Panc1 (cell line): ENCODE measurements around the gene C11orf98. TPM values are rescaled to one million over a fixed set of nuclear protein-coding genes. Genes with fewer than 3 reads are reported as not detected.
"Not testable (repeated sequence)": the region's sequence is repeated elsewhere in the genome, so short reads cannot be mapped to it uniquely, and the experiment has no call there.

Source experiments
- ATAC-seq: fragments of 200-7000 bp; cut with Tn5 transposase; 2 replicates; pipeline ENCODE4 v1.9.1; 2020; ENCODE audit warnings: mild to moderate bottlenecking, moderate library complexity
- BruUV-seq: library from RNA; stranded (reverse); fragments of 400-500 nt; replicated peaks from 2 replicates; lab custom pipeline; 2021; lab: Mats Ljungman, UMichigan
- CTCF ChIA-PET: fragments of 300-600 bp; sonication (Branson Sonifier 250); formaldehyde crosslinking; loops from one replicate; lab custom pipeline; 2022; ENCODE audit warnings: antibody characterized with exemption; lab: Charles Lee
- POLR2A ChIA-PET: fragments of 300-600 bp; sonication (Branson Sonifier 250); formaldehyde crosslinking; loops from one replicate; lab custom pipeline; 2022; ENCODE audit warnings: antibody characterized with exemption; lab: Charles Lee
- DNase-seq: peaks from one replicate; pipeline ENCODE4 v3.0.0-alpha.2; 2010; ENCODE audit warnings: low read depth, low spot score
- H3K27ac ChIP-seq: 2 replicates; pipeline ENCODE4 v1.5.1; 2011; ENCODE audit warnings: mild to moderate bottlenecking, low read length, inconsistent platforms
- H3K27me3 ChIP-seq: fragments of 200-500 bp; sonication (Bioruptor generic); 2 replicates; pipeline ENCODE4 v1.6.0; 2014; ENCODE audit warnings: low read length, inconsistent platforms; ENCODE audit not compliant: control insufficient read depth, insufficient read depth
- H3K36me3 ChIP-seq: fragments of 200-500 bp; sonication (Bioruptor generic); 2 replicates; pipeline ENCODE4 v1.5.1; 2014; ENCODE audit warnings: inconsistent platforms, mild to moderate bottlenecking, low read length, moderate library complexity; ENCODE audit not compliant: control insufficient read depth, insufficient read depth
- H3K4me1 ChIP-seq: 2 replicates; pipeline ENCODE4 v1.5.1; 2011; ENCODE audit warnings: inconsistent platforms, mild to moderate bottlenecking, low read length, moderate library complexity; ENCODE audit not compliant: control insufficient read depth, insufficient read depth
- H3K4me3 ChIP-seq, 2 experiments: 2 replicates each; pipeline ENCODE4 v1.5.1; 2011 to 2012; ENCODE audit warnings: low read depth in 2 of 2, low read length in 2 of 2, mild to moderate bottlenecking in 2 of 2, inconsistent platforms in 1 of 2, moderate library complexity in 1 of 2
- H3K9me3 ChIP-seq: fragments of 200-500 bp; sonication (Bioruptor generic); 2 replicates; pipeline ENCODE4 v1.5.1; 2014; ENCODE audit warnings: low read depth, mild to moderate bottlenecking, inconsistent platforms, low read length, moderate library complexity; ENCODE audit not compliant: control insufficient read depth, insufficient read depth
- POLR2AphosphoS5 ChIP-seq: IDR thresholded peaks from 2 replicates; pipeline ENCODE4 v1.6.1; 2012; ENCODE audit warnings: mild to moderate bottlenecking, low read depth, low read length, moderate library complexity
- REST ChIP-seq, 2 experiments: IDR thresholded peaks; 2 replicates each; pipeline ENCODE4 v1.6.1; 2011 to 2012; ENCODE audit warnings: low read depth in 2 of 2, control low read depth in 1 of 2, low read length in 1 of 2, mild to moderate bottlenecking in 1 of 2, moderate library complexity in 1 of 2; ENCODE audit not compliant: insufficient read depth in 1 of 2
- SIN3A ChIP-seq: IDR thresholded peaks from 2 replicates; pipeline ENCODE4 v1.6.1; 2012; ENCODE audit warnings: low read depth, mild to moderate bottlenecking, low read length, moderate library complexity, borderline replicate concordance; ENCODE audit not compliant: insufficient read depth
- TCF7L2 ChIP-seq: IDR thresholded peaks from 2 replicates; pipeline ENCODE4 v1.6.1; 2011; ENCODE audit warnings: mild to moderate bottlenecking, low read depth, low read length, inconsistent platforms
- in situ Hi-C: cut with HindIII; loops from 2 replicates; pipeline ENCODE4 v1.10.0; 2016; ENCODE audit warnings: low sequenced_read_pairs, low pct_unique_long_range_greater_than_20kb
- intact Hi-C: fragments of 100-400 bp; cut with micrococcal nuclease; formaldehyde crosslinking; loops from one replicate; pipeline ENCODE4 v1.10.0; 2022; ENCODE audit not compliant: unreplicated experiment
- total RNA-seq: library from RNA; stranded (reverse); gene quantifications from one replicate; pipeline ENCODE4 v1.2.1, GENCODE V29; 2021; ENCODE audit not compliant: unreplicated experiment
- TF ChIP-seq, protein P1 (sequence below): fragments of 450-650 bp; IDR thresholded peaks from 2 replicates; pipeline ENCODE4 v1.5.1; 2017; ENCODE audit warnings: mild to moderate bottlenecking

Gene C11orf98
- total RNA-seq, 1 experiment from 2014 or later: 96.7 TPM

GRCh38 chr11:62621027-62621566 is 43.9 kb downstream of the C11orf98 start:
- Histone ChIP-seq H3K9me3 (no peaks in the 10 kb centered on the region), H3K27ac (peak overlapping the region; percentile 98), H3K4me3 (peak overlapping the region; percentile 81 to 94), H3K36me3 (peaks cover 4% of the 10 kb centered on the region; the same call in 1 of the 2 replicates), H3K27me3 (no peaks in the 10 kb centered on the region), H3K4me1 (peaks cover 14% of the 10 kb centered on the region)
- in situ Hi-C loops: no loop called here
- intact Hi-C loops: no loop called here
- no peak for ATAC-seq
- no TSS peak for BruUV-seq
- ChIA-PET CTCF (no interaction called here), POLR2A (interaction anchor here (0.7 kb wide), 1 partner anchor 78 kb away, joined by 3 read pairs; no protein-coding TSS in a partner anchor)
- no peak for DNase-seq
- TF ChIP-seq TCF7L2 (no peak), POLR2AphosphoS5 (no peak), REST (IDR thresholded peaks at IDR 0.05; ENCODE audit: insufficient read depth in 1 of 2, low read depth in 2 of 2, low read length in 1 of 2) (no peak), SIN3A (no peak)
- TF ChIP-seq, protein P1, sequence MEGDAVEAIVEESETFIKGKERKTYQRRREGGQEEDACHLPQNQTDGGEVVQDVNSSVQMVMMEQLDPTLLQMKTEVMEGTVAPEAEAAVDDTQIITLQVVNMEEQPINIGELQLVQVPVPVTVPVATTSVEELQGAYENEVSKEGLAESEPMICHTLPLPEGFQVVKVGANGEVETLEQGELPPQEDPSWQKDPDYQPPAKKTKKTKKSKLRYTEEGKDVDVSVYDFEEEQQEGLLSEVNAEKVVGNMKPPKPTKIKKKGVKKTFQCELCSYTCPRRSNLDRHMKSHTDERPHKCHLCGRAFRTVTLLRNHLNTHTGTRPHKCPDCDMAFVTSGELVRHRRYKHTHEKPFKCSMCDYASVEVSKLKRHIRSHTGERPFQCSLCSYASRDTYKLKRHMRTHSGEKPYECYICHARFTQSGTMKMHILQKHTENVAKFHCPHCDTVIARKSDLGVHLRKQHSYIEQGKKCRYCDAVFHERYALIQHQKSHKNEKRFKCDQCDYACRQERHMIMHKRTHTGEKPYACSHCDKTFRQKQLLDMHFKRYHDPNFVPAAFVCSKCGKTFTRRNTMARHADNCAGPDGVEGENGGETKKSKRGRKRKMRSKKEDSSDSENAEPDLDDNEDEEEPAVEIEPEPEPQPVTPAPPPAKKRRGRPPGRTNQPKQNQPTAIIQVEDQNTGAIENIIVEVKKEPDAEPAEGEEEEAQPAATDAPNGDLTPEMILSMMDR: no peak

DNA sequence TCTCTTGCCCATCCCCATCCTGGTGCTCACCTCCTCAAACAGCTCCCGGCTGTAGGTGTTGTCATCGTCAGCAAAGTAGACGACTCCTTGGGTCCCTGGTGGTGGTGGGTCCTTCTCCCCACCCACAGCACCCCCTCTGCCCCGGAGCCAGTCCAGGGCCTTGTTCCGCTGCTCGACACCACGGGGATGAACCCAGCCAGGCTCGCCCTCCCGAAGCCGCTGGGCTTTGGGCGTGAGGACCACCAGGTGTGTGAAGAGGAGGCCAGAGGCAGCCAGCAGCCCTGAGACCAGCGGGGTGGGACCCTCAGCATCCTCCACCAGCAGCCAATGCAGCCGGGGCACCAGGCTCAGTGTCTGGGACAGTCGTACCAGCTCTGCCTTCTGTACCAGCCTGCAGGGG is 48.1 kb downstream of the C11orf98 start:
- H3K4me1 ChIP-seq: peaks cover 19% of the 10 kb centered on the region
- H3K27me3 ChIP-seq, intact Hi-C loops, H3K4me3 ChIP-seq, DNase-seq, in situ Hi-C loops, H3K9me3 ChIP-seq, POLR2A ChIA-PET, H3K36me3 ChIP-seq, BruUV-seq, H3K27ac ChIP-seq, ATAC-seq: not testable (repeated sequence)
- CTCF ChIA-PET: interaction anchor here (0.5 to 0.6 kb wide), 2 partner anchors 46 to 83 kb away, joined by 3 to 7 read pairs; no protein-coding TSS in a partner anchor

DNA sequence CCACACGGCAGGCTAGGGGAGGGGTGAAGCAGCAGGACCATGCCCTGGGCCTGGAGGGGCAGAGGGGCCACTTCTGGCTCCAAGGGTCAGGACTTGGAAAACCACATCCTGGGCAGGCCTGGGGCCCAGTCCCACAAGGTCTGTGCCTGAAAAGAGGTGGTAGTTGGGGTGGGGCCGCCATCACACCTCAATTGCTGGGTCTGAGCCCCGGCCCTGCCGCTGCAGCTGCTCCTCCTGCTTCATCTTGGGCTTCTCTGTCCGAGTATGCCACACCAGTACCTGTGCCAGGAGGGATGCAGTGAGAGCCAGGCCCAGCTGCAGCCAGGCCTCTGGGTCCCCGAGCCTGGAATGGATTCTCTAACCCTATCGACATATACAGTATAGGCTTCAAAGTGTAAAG is 49.5 kb downstream of the C11orf98 start:
- ATAC-seq: no peak
- H3K4me1 ChIP-seq: peaks cover 21% of the 10 kb centered on the region
- H3K27me3 ChIP-seq: no peaks in the 10 kb centered on the region
- H3K27ac ChIP-seq: no peak overlapping the region
- H3K36me3 ChIP-seq: no peaks in the 10 kb centered on the region; the same call in 1 of the 2 replicates
- no peak for DNase-seq
- BruUV-seq: no TSS peak
- H3K9me3 ChIP-seq: no peaks in the 10 kb centered on the region
- H3K4me3 ChIP-seq: no peak overlapping the region
- in situ Hi-C loops: no loop called here
- CTCF ChIA-PET: no interaction called here
- POLR2A ChIA-PET: no interaction called here
- intact Hi-C loops: no loop called here
- TF ChIP-seq, protein P1: no peak
- TF ChIP-seq TCF7L2 (no peak), POLR2AphosphoS5 (no peak), REST (IDR thresholded peaks at IDR 0.05; ENCODE audit: insufficient read depth in 1 of 2, low read depth in 2 of 2, low read length in 1 of 2) (no peak), SIN3A (no peak)
